Thyroid gland (tissue), 4 donors: ENCODE data around the gene TNPO3.

Source experiments
- CTCF ChIP-seq, 6 experiments: fragments of 200-600 bp in 3 of 6; fragments of 450-650 bp in 3 of 6; sonication (generic) in 3 of 6; IDR thresholded peaks; one replicate each; pipeline ENCODE4 v1.5.1; 2016 to 2019; ENCODE audit warnings: antibody characterized with exemption in 6 of 6, mild to moderate bottlenecking in 2 of 6, inconsistent platforms in 1 of 6, moderate library complexity in 1 of 6
- POLR2A ChIP-seq, 2 donors: fragments of 450-650 bp; IDR thresholded peaks; one replicate each; pipeline ENCODE4 v1.6.1; 2017; ENCODE audit warnings: antibody characterized with exemption in 2 of 2, mild to moderate bottlenecking in 2 of 2, moderate library complexity in 1 of 2

GRCh38 chr7:129078455-129078854 lies 23.5 kb upstream of the TNPO3 start:
- TF ChIP-seq POLR2A (IDR thresholded peaks at IDR 0.05) (no peak), CTCF (IDR thresholded peaks at IDR 0.05) (no peak)
